NCI-H1930 (cell line): ENCODE results near the gene GBP4.
"Not testable (repeated sequence)": the region's sequence is repeated elsewhere in the genome, so short reads cannot be mapped to it uniquely, and the experiment has no call there.

Experiments used
- DNase-seq, 2 experiments: peaks; one replicate each; lab custom pipeline; 2025; lab: John Stamatoyannopoulos, UW

GBP4 gene, protein sequence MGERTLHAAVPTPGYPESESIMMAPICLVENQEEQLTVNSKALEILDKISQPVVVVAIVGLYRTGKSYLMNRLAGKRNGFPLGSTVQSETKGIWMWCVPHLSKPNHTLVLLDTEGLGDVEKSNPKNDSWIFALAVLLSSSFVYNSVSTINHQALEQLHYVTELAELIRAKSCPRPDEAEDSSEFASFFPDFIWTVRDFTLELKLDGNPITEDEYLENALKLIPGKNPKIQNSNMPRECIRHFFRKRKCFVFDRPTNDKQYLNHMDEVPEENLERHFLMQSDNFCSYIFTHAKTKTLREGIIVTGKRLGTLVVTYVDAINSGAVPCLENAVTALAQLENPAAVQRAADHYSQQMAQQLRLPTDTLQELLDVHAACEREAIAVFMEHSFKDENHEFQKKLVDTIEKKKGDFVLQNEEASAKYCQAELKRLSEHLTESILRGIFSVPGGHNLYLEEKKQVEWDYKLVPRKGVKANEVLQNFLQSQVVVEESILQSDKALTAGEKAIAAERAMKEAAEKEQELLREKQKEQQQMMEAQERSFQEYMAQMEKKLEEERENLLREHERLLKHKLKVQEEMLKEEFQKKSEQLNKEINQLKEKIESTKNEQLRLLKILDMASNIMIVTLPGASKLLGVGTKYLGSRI

GRCh38 chr1:89198491-89199072 is at the start of gene GBP4:
GBP4 (minus strand) TSS chr1:89198942; CDS start chr1:89198834, 108 bp downstream.
- no peak for DNase-seq

GRCh38 chr1:89243046-89243445 is 44.3 kb upstream of the GBP4 start:
- no peak for DNase-seq

DNA sequence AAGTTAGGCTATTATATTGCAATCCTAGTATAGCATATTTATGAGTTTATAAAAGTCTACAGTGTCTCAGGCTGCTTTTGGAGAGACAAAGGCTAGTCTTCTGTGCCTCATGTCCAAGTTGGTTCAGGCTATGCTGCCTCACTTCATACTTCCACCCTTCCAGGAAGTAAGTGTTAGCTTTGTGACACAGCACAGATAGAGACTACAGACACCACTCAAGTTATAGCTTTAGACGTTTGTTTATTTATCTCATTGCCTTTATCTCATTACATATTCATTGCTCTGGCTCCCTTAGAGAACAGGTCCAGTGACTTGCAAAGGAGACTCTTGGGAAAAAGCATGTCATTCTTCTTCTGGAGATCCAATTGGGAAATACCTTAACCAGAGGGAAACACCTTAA is 22.6 kb upstream of the GBP4 start:
- no peak for DNase-seq

- DNase-seq = not testable (repeated sequence)
Measured at GRCh38 chr1:89219851-89220250, 21.1 kb upstream of the GBP4 start.

DNA sequence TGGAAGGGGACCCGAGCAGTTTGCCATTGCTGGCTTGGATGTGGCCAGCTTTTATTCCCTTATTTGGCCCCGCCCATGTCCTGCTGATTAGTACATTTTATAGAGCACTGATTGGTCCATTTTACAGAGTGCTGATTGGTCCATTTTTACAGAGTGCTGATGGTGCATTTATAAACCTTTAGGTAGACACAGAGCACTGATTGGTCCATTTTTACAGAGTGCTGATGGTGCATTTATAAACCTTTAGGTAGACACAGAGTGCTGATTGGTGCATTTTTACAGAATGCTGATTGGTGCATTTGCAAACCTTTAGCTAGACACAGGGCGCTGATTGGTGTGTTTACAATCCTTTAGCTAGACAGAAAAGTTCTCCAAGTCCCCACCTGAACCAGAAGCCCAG is 20.2 kb upstream of the GBP4 start:
- not testable (repeated sequence) for DNase-seq

- DNase-seq = no peak
Measured at GRCh38 chr1:89213347-89213746, 14.6 kb upstream of the GBP4 start.

- no peak for DNase-seq
Measured at GRCh38 chr1:89211035-89211634, 12.4 kb upstream of the GBP4 start.

DNA sequence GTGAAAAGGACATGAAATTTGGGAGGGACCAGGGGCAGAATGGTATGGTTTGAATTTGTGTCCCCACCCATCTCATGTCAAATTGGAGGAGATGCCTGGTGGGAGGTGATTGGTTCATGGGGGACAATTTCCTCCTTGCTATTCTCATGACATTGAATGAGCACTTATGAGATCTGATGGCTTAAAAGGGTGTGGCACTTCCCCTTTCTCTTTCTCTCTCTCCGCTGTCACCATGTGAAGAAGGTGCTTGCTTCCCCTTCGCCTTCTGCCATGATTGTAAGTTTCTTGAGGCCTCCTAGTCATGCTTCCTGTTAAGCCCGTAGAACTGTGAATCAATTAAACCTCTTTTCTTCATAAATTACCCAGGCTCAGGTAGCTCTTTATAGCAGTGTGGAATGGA is 7.6 kb upstream of the GBP4 start:
- DNase-seq = no peak

- DNase-seq = no peak
Measured at GRCh38 chr1:89203166-89203565, 4.4 kb upstream of the GBP4 start.

- no peak for DNase-seq
Measured at GRCh38 chr1:89201106-89201794, 2.5 kb upstream of the GBP4 start.

DNA sequence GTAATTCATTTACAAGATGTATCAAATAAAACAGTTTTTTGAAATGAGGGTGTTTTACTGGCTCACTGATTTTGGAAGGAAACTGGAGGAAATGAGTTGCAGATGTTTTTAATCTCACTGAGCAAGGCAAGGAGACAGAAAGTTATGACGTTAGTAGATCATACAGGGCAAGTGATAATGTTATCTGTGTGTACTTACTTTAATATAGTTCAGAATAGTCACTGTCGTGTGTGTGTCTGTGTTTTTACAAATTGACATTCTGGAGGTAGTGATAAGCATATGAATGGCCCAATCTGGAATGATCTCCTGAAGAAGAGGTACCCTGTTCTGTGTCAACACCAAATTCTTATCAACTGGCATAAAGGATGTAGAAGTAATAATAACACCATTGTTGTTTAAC is 1.9 kb upstream of the GBP4 start:
- DNase-seq = no peak

DNA sequence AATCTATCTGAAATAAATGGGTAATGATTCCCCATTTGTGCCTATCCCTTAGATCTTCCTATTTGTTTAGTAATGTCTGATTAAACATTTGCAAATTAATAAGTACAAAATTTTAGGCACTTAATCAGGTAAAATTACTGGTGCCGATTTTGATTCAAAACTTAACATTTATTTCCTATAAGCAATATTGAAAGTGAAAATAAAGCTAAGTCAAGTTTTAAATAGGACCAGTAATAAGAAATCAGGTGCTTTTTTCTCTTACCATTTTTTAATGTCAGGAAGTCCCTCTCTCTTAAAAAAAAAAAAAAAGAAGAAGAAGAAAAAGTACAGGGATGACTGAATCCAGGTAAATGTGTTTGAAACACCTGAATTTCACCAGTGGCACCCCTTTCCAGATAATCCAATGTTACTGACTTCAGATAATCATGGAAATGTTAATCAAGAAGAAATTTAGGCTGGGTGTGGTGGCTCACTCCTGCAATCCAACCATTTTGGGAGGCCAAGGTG is 836 bp upstream of the GBP4 start:
- no peak for DNase-seq

DNA sequence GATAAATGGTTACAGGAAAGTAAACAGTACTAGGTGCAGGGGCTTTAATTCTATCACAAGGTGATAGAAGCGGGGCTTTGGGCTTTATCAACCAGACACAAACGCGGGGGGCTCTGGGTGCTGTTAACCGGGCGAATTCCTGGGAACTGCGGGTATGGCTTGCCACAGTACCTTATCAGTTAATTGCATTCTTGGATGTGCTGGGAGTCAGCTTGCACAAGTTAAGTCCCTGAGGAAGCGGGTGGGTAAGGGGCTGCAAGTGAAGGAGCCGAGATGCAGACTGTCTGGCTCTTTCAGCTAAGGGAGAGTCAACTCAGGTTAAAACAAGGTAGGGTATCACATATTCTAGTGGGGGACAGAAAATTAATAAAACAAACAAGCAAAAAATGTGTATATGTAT is 661 bp downstream of the GBP4 start:
- no peak for DNase-seq

GRCh38 chr1:89195476-89195875 is 3.3 kb downstream of the GBP4 start:
- no peak for DNase-seq

DNA sequence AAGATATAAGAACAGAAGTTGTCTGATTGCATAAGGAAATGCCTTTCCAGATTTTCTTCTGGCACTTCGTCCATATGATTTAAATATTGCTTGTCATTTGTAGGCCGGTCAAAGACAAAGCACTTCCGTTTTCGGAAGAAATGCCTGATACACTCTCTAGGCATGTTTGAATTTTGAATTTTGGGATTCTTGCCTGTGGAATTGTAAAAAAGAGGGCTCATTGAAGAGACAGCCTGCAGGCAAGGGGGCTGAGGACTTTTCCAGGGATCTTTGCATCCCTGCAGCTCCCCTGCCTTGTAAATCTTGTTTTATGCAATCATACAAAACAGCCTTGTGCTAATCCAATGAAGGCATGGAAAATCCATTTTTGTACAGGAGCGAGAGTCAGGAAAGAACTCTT is 7.4 kb downstream of the GBP4 start:
- DNase-seq = no peak

DNA sequence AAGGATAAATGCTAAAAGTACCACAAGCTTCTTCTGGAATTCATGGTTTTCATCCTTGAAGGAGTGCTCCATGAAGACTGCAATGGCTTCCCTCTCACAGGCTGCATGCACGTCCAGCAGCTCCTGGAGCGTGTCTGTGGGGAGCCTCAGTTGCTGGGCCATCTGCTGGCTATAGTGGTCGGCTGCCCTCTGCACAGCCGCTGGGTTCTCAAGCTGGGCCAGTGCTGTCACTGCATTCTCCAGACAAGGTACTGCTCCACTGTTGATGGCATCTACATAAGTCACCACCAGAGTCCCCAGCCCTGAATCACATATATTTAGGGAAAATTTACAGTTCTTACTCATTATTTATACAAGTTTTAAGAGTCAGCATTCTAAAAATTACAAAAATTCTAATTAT is 8.7 kb downstream of the GBP4 start:
- no peak for DNase-seq

GRCh38 chr1:89179343-89179742 is 19.4 kb downstream of the GBP4 start:
- DNase-seq = no peak

- DNase-seq = no peak
Measured at GRCh38 chr1:89176971-89177370, 21.8 kb downstream of the GBP4 start.

DNA sequence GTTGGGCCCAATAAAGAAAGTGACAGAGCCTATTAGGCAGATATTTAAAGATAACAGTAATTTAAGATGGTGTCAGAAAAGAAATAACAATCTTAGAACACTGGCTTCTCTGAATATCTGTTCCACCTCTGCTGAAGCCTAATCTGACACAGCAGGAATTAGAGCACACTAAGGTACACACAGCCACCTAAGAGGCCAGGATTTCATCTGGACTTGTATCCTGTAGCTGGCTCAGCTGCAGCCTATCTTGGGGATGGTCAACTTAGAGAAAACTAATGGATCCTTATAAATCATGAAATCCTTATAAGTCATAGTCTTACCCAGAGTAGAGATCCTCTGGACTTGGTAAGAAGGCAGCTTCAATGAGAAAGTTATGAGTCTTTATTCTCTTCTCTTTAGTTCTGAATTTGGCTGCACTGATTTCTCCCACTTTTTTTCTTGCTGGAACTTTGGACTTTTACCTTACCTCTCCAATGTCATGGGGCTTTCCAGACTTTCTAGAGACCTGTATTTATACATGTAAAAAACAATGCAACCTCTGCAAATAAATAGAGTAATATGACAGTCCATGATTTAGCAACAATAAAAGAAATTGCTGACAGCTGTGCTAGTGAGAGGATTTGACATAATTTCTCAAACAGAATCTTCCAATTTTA is 23.0 kb downstream of the GBP4 start, which contains the start of gene GBP7:
Gene GBP7, minus strand, starts transcription at position 403 of the 656 bp plus-strand sequence. CDS start 4,068 bp downstream, outside the sequence.
- no peak for DNase-seq

DNA sequence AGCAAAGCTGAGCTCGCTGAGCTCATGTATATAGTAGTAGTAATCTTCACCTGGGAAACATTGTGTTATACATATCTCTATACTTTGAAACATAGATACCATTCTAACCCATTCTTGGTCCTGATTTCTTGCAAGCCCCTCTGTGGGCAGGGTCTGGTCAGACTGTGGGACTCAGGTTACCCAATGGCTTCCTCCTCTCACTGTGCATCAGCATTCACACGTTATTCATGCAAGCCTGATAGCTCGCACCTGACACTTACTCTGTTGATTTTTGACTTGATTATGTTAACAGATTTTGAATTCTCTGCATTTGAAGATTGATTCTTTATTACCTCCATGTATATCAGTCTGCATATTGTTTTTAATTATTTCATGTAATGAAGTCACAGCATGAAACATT is 24.3 kb downstream of the GBP4 start:
- DNase-seq = no peak

GRCh38 chr1:89172468-89173143 is 26.1 kb downstream of the GBP4 start:
- DNase-seq = no peak
